ENCODE measurements around the gene ATP10B.

Gene ATP10B

GRCh38 chr5:160629003-160629402 lies 223.0 kb downstream of the ATP10B start:
- POLR2A ChIA-PET (ENCODE audit: low non-redundant PET) = no interaction called here
- CTCF ChIA-PET = interaction anchor here (0.6 kb wide), 1 partner anchor 119 kb away, joined by 3 read pairs; no protein-coding TSS in a partner anchor
- no peak for TF ChIP-seq CTCF (conservative IDR thresholded peaks at IDR 0.05; ENCODE audit: low read depth)

GRCh38 chr5:160628619-160628968 lies 223.4 kb downstream of the ATP10B start:
- CTCF ChIA-PET = no interaction called here

More at GRCh38 chr5:160629003-160629402, 223.0 kb downstream of the ATP10B start:
- no peak overlapping the region for H3K27ac ChIP-seq
- DNase-seq (ENCODE audit: low spot score) = no peak

GRCh38 chr5:160627921-160628618 lies 223.9 kb downstream of the ATP10B start:
- no peak overlapping the region for H3K27ac ChIP-seq
- ChIA-PET POLR2A (ENCODE audit: low non-redundant PET) (no interaction called here), CTCF (interaction anchor here (0.7 kb wide), 1 partner anchor 53 kb away, joined by 4 read pairs; no protein-coding TSS in a partner anchor)
- TF ChIP-seq CTCF (conservative IDR thresholded peaks at IDR 0.05; ENCODE audit: low read depth) = no peak
- no peak for DNase-seq (ENCODE audit: low spot score)

More at GRCh38 chr5:160628619-160628968, 223.4 kb downstream of the ATP10B start:
- H3K27ac ChIP-seq = no peak overlapping the region
- POLR2A ChIA-PET (ENCODE audit: low non-redundant PET) = no interaction called here
- no peak for TF ChIP-seq CTCF (conservative IDR thresholded peaks at IDR 0.05; ENCODE audit: low read depth)
- no peak for DNase-seq (ENCODE audit: low spot score)

- no peak overlapping the region for H3K27ac ChIP-seq
- TF ChIP-seq CTCF (conservative IDR thresholded peaks at IDR 0.05; ENCODE audit: low read depth) = no peak
- CTCF ChIA-PET = no interaction called here
- POLR2A ChIA-PET (ENCODE audit: low non-redundant PET) = no interaction called here
- no peak for DNase-seq (ENCODE audit: low spot score)
These were observed 225.7 kb downstream of the ATP10B start for GRCh38 chr5:160626322-160626721.

- H3K27ac ChIP-seq = no peak overlapping the region
- CTCF ChIA-PET = interaction anchor here (1.3 kb wide), 1 partner anchor 10 kb away, joined by 3 read pairs; no protein-coding TSS in a partner anchor
- no peak for TF ChIP-seq CTCF (conservative IDR thresholded peaks at IDR 0.05; ENCODE audit: low read depth)
- peak; percentile 13 for DNase-seq (ENCODE audit: low spot score)
- POLR2A ChIA-PET (ENCODE audit: low non-redundant PET) = no interaction called here
These were observed 230.5 kb downstream of the ATP10B start for GRCh38 chr5:160621526-160621925.

- DNase-seq (ENCODE audit: low spot score) = no peak
- H3K27ac ChIP-seq = no peak overlapping the region
- ChIA-PET POLR2A (ENCODE audit: low non-redundant PET) (no interaction called here), CTCF (interaction anchor here (0.6 kb wide), 1 partner anchor 12 kb away, joined by 3 read pairs; no protein-coding TSS in a partner anchor)
- no peak for TF ChIP-seq CTCF (conservative IDR thresholded peaks at IDR 0.05; ENCODE audit: low read depth)
These were observed 231.6 kb downstream of the ATP10B start for GRCh38 chr5:160620401-160620800.

All from RWPE1 (cell line).